ENCODE data around the gene VSIG1. TPM values are rescaled to one million over a fixed set of nuclear protein-coding genes. Genes with fewer than 3 reads are reported as not detected.

Gene VSIG1
- total RNA-seq = 0.51 and 0.65 TPM in 2 replicates

DNA sequence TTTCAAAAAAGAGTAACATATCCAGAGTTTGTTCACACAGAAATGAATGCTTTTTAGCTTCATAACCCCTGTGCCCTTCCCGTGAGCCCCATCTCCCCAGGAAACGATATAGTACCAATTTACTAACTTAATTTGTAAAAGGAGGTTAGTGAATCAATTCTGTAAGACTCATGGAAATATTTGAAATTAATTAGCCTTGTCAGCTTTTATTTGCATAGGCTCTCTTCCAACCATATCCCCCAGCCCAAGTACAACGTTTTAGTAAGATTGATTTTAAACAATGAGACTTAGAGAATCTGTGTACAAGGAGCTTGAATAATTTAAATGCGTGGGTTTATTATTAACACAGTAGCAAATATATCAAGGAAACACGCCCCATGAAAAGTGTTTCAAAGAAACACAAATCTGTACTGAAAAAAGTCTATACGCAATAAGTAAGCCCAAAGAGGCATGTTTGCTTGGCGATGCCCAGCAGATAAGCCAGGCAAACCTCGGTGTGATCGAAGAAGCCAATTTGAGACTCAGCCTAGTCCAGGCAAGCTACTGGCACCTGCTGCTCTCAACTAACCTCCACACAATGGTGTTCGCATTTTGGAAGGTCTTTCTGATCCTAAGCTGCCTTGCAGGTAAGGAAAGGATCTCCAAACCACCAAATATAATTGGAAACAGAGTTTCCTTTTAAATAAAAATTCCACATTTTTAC, at the start of gene VSIG1:
VSIG1 (plus strand) TSS at position 512 of the 703 bp plus-strand sequence; CDS start at position 578, 66 bp downstream.
- no peak for DNase-seq

DNA sequence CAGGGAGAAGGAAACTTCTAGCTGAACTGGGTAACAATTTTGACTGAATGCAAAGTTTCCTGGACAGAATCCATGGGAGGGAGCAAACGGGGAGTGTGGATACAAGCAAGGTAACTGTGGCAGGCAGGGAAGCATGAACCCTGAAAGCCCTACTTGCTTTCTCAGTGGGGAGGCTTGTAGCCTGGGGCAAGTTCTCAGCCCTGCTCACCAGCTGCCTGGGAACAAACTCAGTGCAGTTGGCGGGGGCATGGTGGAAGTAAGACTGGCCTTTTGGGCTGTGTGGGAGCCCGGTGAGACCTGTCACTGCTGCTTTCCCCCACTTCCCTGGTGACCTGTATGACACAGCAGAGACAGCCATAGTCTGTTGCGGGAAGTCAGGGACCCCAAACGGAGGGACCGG, 48.7 kb upstream of the VSIG1 start:
- no peak for DNase-seq

- DNase-seq = no peak
Observed at GRCh38 chrX:108000751-108001150, 44.1 kb upstream of the VSIG1 start.

GRCh38 chrX:108001218-108001814, 43.5 kb upstream of the VSIG1 start:
- peak; percentile 64 for DNase-seq

DNA sequence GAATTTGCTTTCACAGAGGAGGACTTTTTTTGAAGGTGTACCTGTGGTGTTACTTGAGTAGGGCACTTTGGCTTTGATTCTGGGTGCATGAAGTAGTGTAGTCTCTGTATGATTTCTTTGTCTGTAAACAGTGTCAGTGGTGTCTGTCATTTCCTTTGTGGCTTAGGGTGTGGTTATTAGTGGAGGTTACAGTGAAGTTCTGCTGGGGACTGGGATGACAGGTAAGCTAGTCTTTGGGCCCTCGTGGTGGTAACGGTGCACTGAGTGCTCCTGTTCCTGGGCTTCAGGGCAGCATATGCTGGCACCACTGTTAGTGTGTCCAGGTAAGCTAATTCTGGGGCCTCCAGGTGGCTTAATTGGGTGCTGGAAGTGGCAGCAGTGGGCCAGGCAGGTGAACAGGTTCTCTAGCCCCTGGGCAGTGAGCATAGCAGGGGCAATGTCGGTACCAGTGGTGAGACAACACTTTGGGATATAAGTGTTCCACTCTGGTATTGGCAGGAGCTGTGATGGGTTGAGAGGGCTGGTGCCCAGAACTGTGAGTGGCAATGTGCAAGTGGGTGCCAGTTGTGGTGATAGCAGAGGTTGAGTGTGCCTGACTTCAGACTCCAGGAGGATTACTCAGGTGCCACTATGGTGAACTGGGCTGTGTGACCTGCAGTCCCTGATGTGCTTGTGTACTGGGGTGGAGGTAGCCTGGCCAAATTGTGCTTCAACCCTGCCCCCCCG, 26.0 kb upstream of the VSIG1 start:
- DNase-seq = no peak

- no peak for DNase-seq
Observed at GRCh38 chrX:108019382-108019875, 25.4 kb upstream of the VSIG1 start.

GRCh38 chrX:108020631-108021030, 24.2 kb upstream of the VSIG1 start:
- peak; percentile 55 for DNase-seq

- peak; percentile 53 for DNase-seq
Observed at GRCh38 chrX:108022491-108023089, 22.3 kb upstream of the VSIG1 start.

GRCh38 chrX:108025376-108025775, 19.5 kb upstream of the VSIG1 start:
- DNase-seq = no peak

DNA sequence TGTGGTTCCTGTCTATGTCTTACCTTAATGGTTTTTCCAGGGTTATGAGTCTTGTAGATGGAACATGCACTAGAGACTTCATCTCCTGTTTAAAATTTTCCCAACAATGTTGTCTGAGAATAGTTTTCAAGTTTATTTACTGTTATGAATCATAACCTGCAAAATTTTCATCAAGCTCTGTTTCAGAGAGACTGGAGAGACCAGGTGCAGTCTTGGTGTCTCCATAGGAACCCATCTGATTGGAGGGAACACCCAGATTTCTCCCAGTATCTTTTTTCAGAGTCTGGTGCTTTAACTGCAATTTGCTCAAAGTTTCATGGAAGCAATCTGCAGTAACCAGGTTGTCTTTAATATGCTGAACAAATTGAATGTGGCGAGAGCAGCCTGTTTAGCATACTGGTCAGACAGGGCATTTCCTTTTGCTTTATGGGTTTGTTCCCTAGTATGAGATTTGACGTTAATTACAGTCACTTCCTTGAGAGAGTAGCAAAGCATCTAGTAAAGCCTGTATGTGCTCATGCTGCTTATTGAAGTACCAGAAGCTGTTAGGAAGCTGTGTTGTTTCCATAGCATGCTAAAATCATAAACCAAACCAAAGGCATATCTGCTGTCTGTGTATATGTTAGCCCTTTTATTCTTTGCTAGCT, 18.8 kb upstream of the VSIG1 start:
- peak; percentile 69 for DNase-seq

GRCh38 chrX:108028854-108029253, 16.0 kb upstream of the VSIG1 start:
- no peak for DNase-seq

GRCh38 chrX:108029928-108030711, 14.7 kb upstream of the VSIG1 start:
- DNase-seq = no peak

- DNase-seq = no peak
Observed at GRCh38 chrX:108032944-108033343, 11.9 kb upstream of the VSIG1 start.

DNA sequence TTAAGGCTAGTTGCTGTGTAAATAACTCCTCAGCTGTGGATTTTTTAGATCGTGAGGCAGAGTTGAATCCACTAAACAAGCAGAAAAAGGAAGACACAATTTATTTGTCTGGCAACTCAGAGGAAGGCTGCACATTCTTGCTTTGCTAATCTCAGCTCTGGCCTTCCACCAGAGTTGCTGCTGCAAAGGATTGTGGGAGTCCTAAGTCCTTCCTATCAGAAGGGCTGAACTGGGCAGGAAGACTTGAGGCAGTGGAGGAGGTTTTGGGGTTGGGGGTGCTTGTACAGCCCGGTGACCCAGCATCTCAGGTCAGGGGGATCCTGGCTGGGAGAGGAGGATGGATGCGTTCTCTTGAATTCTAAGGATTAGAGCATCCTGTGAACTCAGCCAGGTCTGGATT, 11.0 kb upstream of the VSIG1 start:
- no peak for DNase-seq

GRCh38 chrX:108034725-108035124, 10.1 kb upstream of the VSIG1 start:
- no peak for DNase-seq

- peak; percentile 85 for DNase-seq
Observed at GRCh38 chrX:108036298-108036973, 8.4 kb upstream of the VSIG1 start.

DNA sequence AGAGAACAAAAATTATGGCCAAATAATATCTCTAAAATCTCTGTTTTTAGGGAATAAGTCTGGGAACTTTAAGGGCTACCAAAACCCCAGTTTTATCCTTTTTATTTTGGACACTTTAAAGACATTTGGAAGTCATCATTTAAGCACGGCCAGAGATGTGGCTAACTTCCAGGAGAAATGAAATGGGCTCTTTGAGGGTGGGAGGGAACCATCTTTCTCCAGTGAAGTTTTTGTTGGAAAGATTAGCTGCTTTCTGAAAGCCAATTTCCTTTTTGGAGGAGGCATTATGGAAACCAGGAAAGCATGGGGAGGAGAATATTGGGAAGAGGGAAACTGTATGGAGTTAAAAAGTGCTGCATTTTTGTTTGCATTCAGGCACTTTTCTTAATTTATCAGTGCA, 4.8 kb downstream of the VSIG1 start:
- no peak for DNase-seq

DNA sequence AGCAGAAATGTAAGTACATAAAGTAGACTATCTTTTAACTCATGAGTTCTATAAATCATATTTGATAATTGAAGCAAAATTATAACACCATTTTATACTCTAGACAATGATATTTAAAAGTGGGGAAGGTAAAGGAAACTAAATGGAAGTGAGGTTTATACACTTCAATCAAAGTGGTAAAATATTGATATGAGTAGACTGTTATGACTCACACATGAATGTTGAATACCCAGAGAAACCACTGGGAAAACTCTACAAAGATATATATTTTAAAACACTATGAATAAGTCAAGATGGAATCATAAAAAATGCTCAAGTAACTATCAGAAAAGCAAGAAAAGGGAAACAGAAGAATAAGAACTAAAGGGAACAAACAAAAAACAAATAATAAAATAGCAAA, 8.4 kb downstream of the VSIG1 start:
- DNase-seq = no peak

DNA sequence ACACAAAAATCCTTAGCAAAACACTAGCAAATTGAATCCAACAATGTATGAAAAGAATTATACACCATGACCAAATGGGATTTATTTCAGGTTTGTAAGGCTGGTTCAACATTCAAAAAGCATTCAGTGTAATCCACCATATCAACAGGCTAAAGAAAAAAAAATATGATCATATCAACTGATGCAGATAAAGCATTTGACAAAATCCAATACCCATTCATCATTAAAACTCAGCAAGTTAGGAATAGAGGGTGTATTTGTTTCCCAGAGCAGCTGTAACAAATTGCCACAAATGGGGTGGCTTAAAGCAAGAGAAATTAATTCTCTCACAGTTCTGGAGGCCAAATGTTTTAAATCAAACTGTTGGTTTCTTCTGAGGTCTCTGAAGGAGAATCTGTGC, 10.7 kb downstream of the VSIG1 start:
- no peak for DNase-seq

DNA sequence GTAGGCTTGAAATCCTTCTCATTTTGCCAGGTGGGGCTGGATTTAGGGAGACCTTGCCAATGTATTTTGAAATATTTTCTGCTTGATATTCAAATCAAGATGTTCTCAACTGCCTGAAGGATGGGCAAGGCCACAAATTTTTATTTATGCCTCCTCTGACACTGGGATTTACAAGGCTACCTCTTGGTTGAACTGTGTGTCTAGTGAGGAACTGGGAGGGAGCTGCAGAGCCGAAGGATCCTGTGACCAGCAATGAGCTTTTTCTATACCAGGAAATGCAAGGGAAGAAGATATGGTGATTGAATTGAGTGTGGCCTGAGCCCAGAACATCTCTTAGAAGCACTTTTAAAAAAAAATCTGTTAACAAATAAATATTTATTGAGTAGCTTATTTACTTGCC, 14.9 kb downstream of the VSIG1 start:
- peak; percentile 14 for DNase-seq

GRCh38 chrX:108064001-108064400, 19.1 kb downstream of the VSIG1 start:
- DNase-seq = no peak

Data from dermis blood vessel endothelial cell (primary cell).